ENCODE data around the gene UBE2QL1.

Gene UBE2QL1

GRCh38 chr5:6424700-6425099 is 24.0 kb upstream of the UBE2QL1 start:
- no peak for DNase-seq (ENCODE audit: low read depth)
- no peak for TF ChIP-seq CTCF (IDR thresholded peaks at IDR 0.05; ENCODE audit: insufficient read depth, low read depth, low read length, missing control alignments)
- H3K4me3 ChIP-seq (ENCODE audit: low read length), result no peak overlapping the region

DNA sequence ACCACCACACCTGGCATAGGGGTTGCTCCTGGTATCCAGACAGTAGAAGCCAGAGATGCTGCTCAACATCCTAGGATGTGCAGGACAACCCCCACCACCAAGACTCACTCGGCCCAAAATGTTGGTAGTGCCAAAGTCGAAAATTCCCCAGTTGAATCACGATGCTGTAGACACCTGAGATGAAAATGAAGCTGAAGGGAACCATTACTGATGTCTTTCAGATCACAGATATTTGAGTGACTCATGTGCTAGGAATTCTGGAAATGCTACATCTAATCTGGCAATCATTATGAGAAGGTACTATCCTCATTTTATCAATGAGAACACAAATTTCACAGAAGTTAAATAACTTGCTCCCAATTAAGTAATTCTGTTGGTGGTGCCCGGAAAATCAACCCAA is 21.0 kb upstream of the UBE2QL1 start:
- H3K4me3 ChIP-seq (ENCODE audit: low read length), result no peak overlapping the region
- no peak for TF ChIP-seq CTCF (IDR thresholded peaks at IDR 0.05; ENCODE audit: insufficient read depth, low read depth, low read length, missing control alignments)
- DNase-seq (ENCODE audit: low read depth), result no peak

DNA sequence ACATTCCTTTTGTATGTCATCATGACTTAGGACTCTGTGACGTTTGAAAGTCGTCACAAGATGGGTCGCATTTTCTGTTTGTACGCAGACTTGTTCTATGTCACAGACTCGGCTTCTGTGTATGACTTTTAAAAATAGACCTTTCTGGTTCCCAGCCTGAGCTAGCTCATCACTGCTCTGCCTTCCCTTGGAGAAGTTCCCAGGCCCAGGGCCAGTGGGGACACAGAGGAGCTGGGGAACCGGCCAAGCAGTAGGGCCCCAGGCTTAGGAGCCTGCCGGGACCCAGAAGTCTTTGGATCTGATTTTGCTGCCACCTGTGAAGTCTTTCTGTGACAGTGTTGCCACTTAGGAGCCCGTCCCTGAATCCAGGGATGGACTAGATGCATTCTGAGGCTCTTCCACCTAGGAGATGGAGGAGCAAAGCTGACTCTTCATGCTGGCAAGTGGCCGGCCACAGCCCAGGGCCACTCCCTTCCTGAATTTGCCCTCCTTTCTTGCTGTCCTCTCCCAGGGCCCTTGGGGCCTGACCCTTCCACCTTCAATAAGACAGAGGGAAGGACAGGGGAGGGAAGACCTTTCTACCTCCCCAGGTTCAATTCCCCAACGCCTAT is 18.1 kb upstream of the UBE2QL1 start:
- no peak overlapping the region for H3K4me3 ChIP-seq (ENCODE audit: low read length)
- no peak for TF ChIP-seq CTCF (IDR thresholded peaks at IDR 0.05; ENCODE audit: insufficient read depth, low read depth, low read length, missing control alignments)
- DNase-seq (ENCODE audit: low read depth), result no peak

DNA sequence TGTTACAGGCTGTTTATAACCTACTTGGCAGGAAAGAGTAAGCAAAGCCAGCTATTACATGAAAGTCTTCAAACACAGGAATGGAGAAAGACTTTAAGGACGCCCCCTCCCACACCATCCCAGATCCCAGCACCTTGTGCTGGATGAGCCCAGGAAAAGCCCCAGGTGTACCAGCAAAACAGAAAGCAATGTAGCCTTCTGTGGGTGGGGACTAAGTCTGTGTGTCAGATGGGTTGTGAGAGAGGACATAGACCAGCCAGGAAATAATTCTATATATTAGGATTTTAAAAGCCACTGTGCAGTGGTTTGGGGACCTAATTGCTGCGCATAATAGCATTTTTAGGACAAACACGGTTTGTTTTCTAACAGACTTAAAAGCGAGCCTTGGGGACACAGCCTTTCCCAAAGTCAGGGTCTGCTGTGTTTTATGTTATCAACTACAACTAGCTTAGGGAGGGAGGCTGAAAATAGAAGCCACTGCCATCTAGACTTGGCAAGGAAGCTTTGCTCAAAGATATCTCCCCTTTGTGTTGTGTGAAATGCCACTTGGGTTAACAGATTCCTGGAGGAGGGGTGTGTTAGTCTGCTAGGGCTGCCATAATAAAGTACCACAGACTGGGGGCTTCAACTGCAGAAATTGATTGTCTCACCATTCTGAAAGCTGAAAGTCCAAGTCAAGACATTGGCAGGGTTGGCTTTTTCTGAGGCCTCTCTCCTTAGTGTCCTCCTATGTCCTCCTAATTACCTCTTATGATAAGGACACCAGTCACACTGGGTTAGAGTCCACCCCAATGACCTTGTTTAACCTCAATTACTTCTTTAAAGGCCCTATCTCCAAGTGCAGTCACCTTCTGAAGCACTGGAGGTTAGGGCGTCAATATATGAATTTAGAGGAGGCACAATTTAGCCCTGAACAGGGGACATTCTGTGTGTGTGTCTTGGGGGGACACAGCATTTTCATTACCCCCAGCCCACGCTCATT is 17.2 kb upstream of the UBE2QL1 start:
- DNase-seq (ENCODE audit: low read depth), result no peak
- no peak overlapping the region for H3K4me3 ChIP-seq (ENCODE audit: low read length)
- TF ChIP-seq CTCF (IDR thresholded peaks at IDR 0.05; ENCODE audit: insufficient read depth, low read depth, low read length, missing control alignments), result no peak

- DNase-seq (ENCODE audit: low read depth), result no peak
- no peak overlapping the region for H3K4me3 ChIP-seq (ENCODE audit: low read length)
- TF ChIP-seq CTCF (IDR thresholded peaks at IDR 0.05; ENCODE audit: insufficient read depth, low read depth, low read length, missing control alignments), result no peak
Observed at GRCh38 chr5:6432206-6432605, 16.5 kb upstream of the UBE2QL1 start.

- no peak for TF ChIP-seq CTCF (IDR thresholded peaks at IDR 0.05; ENCODE audit: insufficient read depth, low read depth, low read length, missing control alignments)
- H3K4me3 ChIP-seq (ENCODE audit: low read length), result no peak overlapping the region
- no peak for DNase-seq (ENCODE audit: low read depth)
Observed at GRCh38 chr5:6434731-6435130, 13.9 kb upstream of the UBE2QL1 start.
